Measurements from ENCODE around the gene SLC47A2. TPM values are rescaled to one million over a fixed set of nuclear protein-coding genes. Genes with fewer than 3 reads are reported as not detected.

SLC47A2 gene
- total RNA-seq, 1 donor from 2014 or later: not detected

- Mint-ChIP-seq H3K27me3 (ENCODE audit: low read depth) (peaks cover 3% of the 10 kb centered on the region), H3K4me1 (no peaks in the 10 kb centered on the region), H3K36me3 (no peaks in the 10 kb centered on the region), H3K4me3 (no peak overlapping the region), H3K9me3 (no peaks in the 10 kb centered on the region), H3K27ac (no peak overlapping the region)
- DNase-seq (ENCODE audit: low spot score in 2 of 2, unreplicated experiment in 2 of 2): no peak
- TF ChIP-seq, protein P1, sequence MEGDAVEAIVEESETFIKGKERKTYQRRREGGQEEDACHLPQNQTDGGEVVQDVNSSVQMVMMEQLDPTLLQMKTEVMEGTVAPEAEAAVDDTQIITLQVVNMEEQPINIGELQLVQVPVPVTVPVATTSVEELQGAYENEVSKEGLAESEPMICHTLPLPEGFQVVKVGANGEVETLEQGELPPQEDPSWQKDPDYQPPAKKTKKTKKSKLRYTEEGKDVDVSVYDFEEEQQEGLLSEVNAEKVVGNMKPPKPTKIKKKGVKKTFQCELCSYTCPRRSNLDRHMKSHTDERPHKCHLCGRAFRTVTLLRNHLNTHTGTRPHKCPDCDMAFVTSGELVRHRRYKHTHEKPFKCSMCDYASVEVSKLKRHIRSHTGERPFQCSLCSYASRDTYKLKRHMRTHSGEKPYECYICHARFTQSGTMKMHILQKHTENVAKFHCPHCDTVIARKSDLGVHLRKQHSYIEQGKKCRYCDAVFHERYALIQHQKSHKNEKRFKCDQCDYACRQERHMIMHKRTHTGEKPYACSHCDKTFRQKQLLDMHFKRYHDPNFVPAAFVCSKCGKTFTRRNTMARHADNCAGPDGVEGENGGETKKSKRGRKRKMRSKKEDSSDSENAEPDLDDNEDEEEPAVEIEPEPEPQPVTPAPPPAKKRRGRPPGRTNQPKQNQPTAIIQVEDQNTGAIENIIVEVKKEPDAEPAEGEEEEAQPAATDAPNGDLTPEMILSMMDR (IDR thresholded peaks at IDR 0.05; ENCODE audit: unreplicated experiment): no peak
Observed at GRCh38 chr17:19733953-19734526, 17.7 kb upstream of the SLC47A2 start.

DNA sequence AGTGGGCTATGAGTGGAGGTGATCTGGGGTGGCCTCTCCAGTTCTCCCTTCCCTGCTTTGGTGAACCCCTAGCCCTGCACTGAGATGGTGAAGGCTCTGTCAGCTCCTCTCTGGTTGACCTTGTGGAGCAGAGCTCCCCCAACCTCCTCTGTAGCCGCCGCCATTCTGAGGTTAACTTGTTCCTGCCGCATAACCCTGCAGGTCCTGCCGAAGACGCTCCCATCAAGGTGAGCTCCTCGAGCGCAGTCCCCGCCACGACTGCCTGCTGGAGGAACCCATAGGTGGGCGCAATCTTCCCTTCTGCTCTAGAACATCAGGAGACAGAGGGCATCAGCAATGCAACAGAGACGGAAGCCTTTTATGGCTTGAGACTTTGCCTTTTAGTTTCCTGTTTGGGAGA lies 15.2 kb upstream of the SLC47A2 start:
- Mint-ChIP-seq H3K27me3 (ENCODE audit: low read depth) (peaks cover 3% of the 10 kb centered on the region), H3K27ac (no peak overlapping the region), H3K9me3 (no peaks in the 10 kb centered on the region), H3K36me3 (no peaks in the 10 kb centered on the region), H3K4me1 (peaks cover 4% of the 10 kb centered on the region), H3K4me3 (no peak overlapping the region)
- no peak for DNase-seq (ENCODE audit: low spot score in 2 of 2, unreplicated experiment in 2 of 2)
- TF ChIP-seq, protein P1 (IDR thresholded peaks at IDR 0.05; ENCODE audit: unreplicated experiment): no peak

DNA sequence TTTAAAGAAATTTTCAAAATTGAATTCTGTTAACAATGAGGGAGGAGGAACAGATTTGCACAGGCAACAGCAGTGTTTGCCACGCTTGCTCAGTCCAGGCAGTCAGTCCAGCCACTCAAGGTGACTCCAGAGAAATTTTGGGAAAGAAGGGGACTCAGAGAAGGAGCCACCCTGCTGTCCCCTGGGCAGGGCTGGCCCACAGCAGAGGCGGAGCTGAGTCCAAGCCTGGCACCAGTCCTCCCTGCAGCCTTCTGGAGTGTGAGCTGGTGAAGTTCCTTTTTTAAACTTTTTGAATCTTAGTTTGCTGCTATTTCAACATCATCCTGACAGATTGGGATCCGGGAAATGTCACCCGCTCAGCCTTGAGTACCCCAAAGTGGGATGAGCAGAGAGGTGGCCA lies 14.5 kb upstream of the SLC47A2 start:
- no peak overlapping the region for H3K4me3 Mint-ChIP-seq

GRCh38 chr17:19729900-19730299 lies 13.5 kb upstream of the SLC47A2 start:
- peaks cover 4% of the 10 kb centered on the region for H3K4me1 Mint-ChIP-seq
- H3K27ac Mint-ChIP-seq: no peak overlapping the region
- no peak overlapping the region for H3K4me3 Mint-ChIP-seq
- peaks cover 3% of the 10 kb centered on the region for H3K27me3 Mint-ChIP-seq (ENCODE audit: low read depth)
- TF ChIP-seq, protein P1 (IDR thresholded peaks at IDR 0.05; ENCODE audit: unreplicated experiment): no peak
- no peaks in the 10 kb centered on the region for H3K9me3 Mint-ChIP-seq
- DNase-seq (ENCODE audit: low spot score in 2 of 2, unreplicated experiment in 2 of 2): no peak
- no peaks in the 10 kb centered on the region for H3K36me3 Mint-ChIP-seq

More for the DNA sequence above, 14.5 kb upstream of the SLC47A2 start:
- DNase-seq (ENCODE audit: low spot score in 2 of 2, unreplicated experiment in 2 of 2): no peak
- Mint-ChIP-seq H3K9me3 (no peaks in the 10 kb centered on the region), H3K27ac (no peak overlapping the region), H3K4me1 (peaks cover 4% of the 10 kb centered on the region), H3K27me3 (ENCODE audit: low read depth) (peaks cover 3% of the 10 kb centered on the region), H3K36me3 (no peaks in the 10 kb centered on the region)
- TF ChIP-seq, protein P1 (IDR thresholded peaks at IDR 0.05; ENCODE audit: unreplicated experiment): no peak

DNA sequence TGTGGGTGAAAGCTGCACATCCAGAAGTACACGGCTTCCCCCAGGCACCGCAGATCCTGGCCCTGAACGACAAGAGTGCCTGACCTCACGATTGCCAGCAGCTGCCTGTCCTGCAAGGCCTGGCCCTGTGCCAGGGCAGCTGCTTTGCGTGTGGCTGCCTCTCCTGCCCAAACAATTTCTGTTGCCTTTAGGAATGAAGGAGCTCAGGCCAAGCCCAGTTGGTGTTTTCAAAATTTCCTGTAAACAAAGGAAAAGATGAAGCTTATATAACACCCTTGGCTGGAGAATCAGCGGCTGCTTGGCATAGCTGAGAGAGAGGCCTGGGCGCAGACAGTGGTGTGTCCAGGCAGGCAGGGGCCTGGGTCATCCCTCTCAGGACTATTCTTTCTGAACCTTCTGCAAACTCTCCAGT lies 11.7 kb upstream of the SLC47A2 start:
- H3K4me1 Mint-ChIP-seq: peaks cover 4% of the 10 kb centered on the region
- H3K27ac Mint-ChIP-seq: no peak overlapping the region
- no peak overlapping the region for H3K4me3 Mint-ChIP-seq

More for the DNA sequence above, 11.7 kb upstream of the SLC47A2 start:
- peaks cover 3% of the 10 kb centered on the region for H3K27me3 Mint-ChIP-seq (ENCODE audit: low read depth)
- DNase-seq (ENCODE audit: low spot score in 2 of 2, unreplicated experiment in 2 of 2): no peak
- H3K9me3 Mint-ChIP-seq: no peaks in the 10 kb centered on the region
- TF ChIP-seq, protein P1 (IDR thresholded peaks at IDR 0.05; ENCODE audit: unreplicated experiment): no peak
- no peaks in the 10 kb centered on the region for H3K36me3 Mint-ChIP-seq
